K562 (cell line): ENCODE results near the gene ZNF775. TPM values are rescaled to one million over a fixed set of nuclear protein-coding genes. Genes with fewer than 3 reads are reported as not detected.

Experiments
- ATAC-seq: fragments of 200-7000 bp; cut with Tn5 transposase; 3 replicates; pipeline ENCODE4 v1.9.1; 2020; ENCODE audit warnings: moderate library complexity
- BruUV-seq: library from RNA; stranded (reverse); fragments of 400-500 nt; replicated peaks from 2 replicates; lab custom pipeline; 2021; lab: Mats Ljungman, UMichigan
- CTCF ChIA-PET: fragments of 300-600 bp; formaldehyde crosslinking; extraction: SDS; loops from one replicate; lab custom pipeline; 2021; ENCODE audit warnings: low intra/inter-chr PET ratio; lab: Yijun Ruan, JAX
- POLR2A ChIA-PET: fragments of 300-600, 350-650 bp; sonication (Branson Sonifier 250); formaldehyde crosslinking; extraction: SDS; loops from one replicate; lab custom pipeline; 2021; ENCODE audit warnings: antibody characterized with exemption, inconsistent platforms; lab: Yijun Ruan, JAX
- DNase-seq, 4 experiments: peaks; one replicate each; pipeline versions ENCODE4 v3.0.0 to v3.0.0-alpha.2; 2011 to 2018; ENCODE audit warnings: low spot score in 3 of 4, mixed read lengths in 3 of 4; ENCODE audit errors: extremely low read depth in 1 of 4
- FAIRE-seq: peaks from 2 replicates; lab custom pipeline; 2011; peaks lifted over from hg19 to GRCh38; lab: Jason Lieb, UNC
- H2AFZ ChIP-seq: 2 replicates; pipeline ENCODE4 v1.6.0; 2011; ENCODE audit warnings: low read depth, low read length, control low read depth, inconsistent platforms
- H3K27ac ChIP-seq: fragments of 200-600 bp; 3 replicates; pipeline ENCODE4 v1.8.0; 2011; ENCODE audit warnings: low read depth, mild to moderate bottlenecking, control low read depth, inconsistent platforms, low read length, moderate library complexity, mixed read lengths; ENCODE audit errors: extremely low read depth
- H3K27me3 ChIP-seq, 2 experiments: fragments of 300-600 bp in 1 of 2; 2 replicates in 1 of 2; 3 replicates in 1 of 2; pipeline versions ENCODE4 v1.6.0 to v1.8.0; 2011; ENCODE audit warnings: inconsistent platforms in 2 of 2, low read length in 2 of 2, mild to moderate bottlenecking in 1 of 2, mixed read lengths in 1 of 2, moderate library complexity in 1 of 2; ENCODE audit not compliant: control insufficient read depth in 2 of 2, insufficient read depth in 2 of 2
- H3K36me3 ChIP-seq: fragments of 300-600 bp; 3 replicates; pipeline ENCODE4 v1.8.0; 2011; ENCODE audit warnings: mild to moderate bottlenecking, low read length, inconsistent platforms; ENCODE audit not compliant: control insufficient read depth, insufficient read depth
- H3K4me1 ChIP-seq, 2 experiments: fragments of 200-600 bp in 1 of 2; replicated peaks in 1 of 2; 2 replicates in 1 of 2; 3 replicates in 1 of 2; pipeline versions ENCODE4 v1.5.1 to v1.8.0; 2011; ENCODE audit warnings: inconsistent platforms in 2 of 2, low read length in 2 of 2, mild to moderate bottlenecking in 1 of 2, mixed read lengths in 1 of 2, moderate library complexity in 1 of 2; ENCODE audit not compliant: control insufficient read depth in 2 of 2, insufficient read depth in 2 of 2
- H3K4me2 ChIP-seq: 2 replicates; pipeline ENCODE4 v1.6.1; 2011; ENCODE audit warnings: low read length, control low read depth, inconsistent platforms, mixed read lengths; ENCODE audit not compliant: insufficient read depth
- H3K4me3 ChIP-seq: fragments of 200-600 bp; sonication (generic), shearing (Covaris generic); 2 replicates; pipeline ENCODE4 v1.5.1; 2016; ENCODE audit warnings: control low read depth, inconsistent platforms
- H3K79me2 ChIP-seq: fragments of 200-600 bp; 3 replicates; pipeline ENCODE4 v1.8.0; 2011; ENCODE audit warnings: low read length, inconsistent platforms; ENCODE audit not compliant: control insufficient read depth, insufficient read depth
- H3K9ac ChIP-seq, 2 experiments: 2 replicates each; pipeline versions ENCODE4 v1.6.0 to v1.6.1; 2011; ENCODE audit warnings: low read depth in 2 of 2, low read length in 2 of 2, control low read depth in 1 of 2, inconsistent platforms in 1 of 2, mild to moderate bottlenecking in 1 of 2, mixed read lengths in 1 of 2; ENCODE audit not compliant: insufficient read depth in 1 of 2
- H3K9me1 ChIP-seq: one replicate; pipeline ENCODE4 v1.6.0; 2011; ENCODE audit warnings: inconsistent platforms, mild to moderate bottlenecking, low read length, moderate library complexity; ENCODE audit not compliant: control insufficient read depth, insufficient read depth
- H3K9me3 ChIP-seq: replicated peaks from 2 replicates; pipeline ENCODE4 v1.5.1; 2011; ENCODE audit warnings: low read depth, low read length, inconsistent platforms; ENCODE audit not compliant: control insufficient read depth, insufficient read depth
- H4K20me1 ChIP-seq: replicated peaks from 2 replicates; pipeline ENCODE4 v1.6.1; 2011; ENCODE audit warnings: low read length, inconsistent platforms, mixed read lengths; ENCODE audit not compliant: control insufficient read depth, insufficient read depth
- ARID1B ChIP-seq: fragments of 450-650 bp; IDR thresholded peaks from 2 replicates; pipeline ENCODE4 v1.6.1; 2016; ENCODE audit warnings: antibody characterized with exemption, mild to moderate bottlenecking, inconsistent platforms
- CBFA2T3 ChIP-seq: fragments of 450-650 bp; IDR thresholded peaks from 2 replicates; pipeline ENCODE4 v1.6.1; 2017
- CLOCK ChIP-seq: fragments of 250-450 bp; sonication (Bioruptor Pico); IDR thresholded peaks from 2 replicates; pipeline ENCODE4 v1.4.0; 2020; ENCODE audit warnings: mild to moderate bottlenecking, moderate library complexity, borderline replicate concordance
- EP300 ChIP-seq: IDR thresholded peaks from 2 replicates; pipeline ENCODE4 v1.6.1; 2012; ENCODE audit warnings: low read length, improper control_type of control experiment
- FOXJ2 ChIP-seq: fragments of 200-800 bp; sonication (Bioruptor generic); IDR thresholded peaks from 2 replicates; pipeline ENCODE4 v1.6.1; 2016; ENCODE audit warnings: missing genetic modification characterization, missing compliant biosample characterization
- LARP7 ChIP-seq: fragments of 450-650 bp; IDR thresholded peaks from 2 replicates; pipeline ENCODE4 v1.6.1; 2016
- MIER1 ChIP-seq: fragments of 450-650 bp; IDR thresholded peaks from 2 replicates; pipeline ENCODE4 v1.6.1; 2016; ENCODE audit warnings: antibody characterized with exemption, mild to moderate bottlenecking, low read depth
- MTA3 ChIP-seq: fragments of 450-650 bp; formaldehyde crosslinking; IDR thresholded peaks from 2 replicates; pipeline ENCODE4 v1.6.1; 2017; ENCODE audit warnings: mild to moderate bottlenecking, borderline replicate concordance
- RNF219 ChIP-seq: fragments of 250-450 bp; sonication (Bioruptor Pico); IDR thresholded peaks from 2 replicates; pipeline ENCODE4 v1.5.0; 2022; ENCODE audit warnings: mild to moderate bottlenecking
- TAL1 ChIP-seq: fragments of 450-650 bp; IDR thresholded peaks from 2 replicates; pipeline ENCODE4 v1.6.1; 2016; ENCODE audit warnings: mild to moderate bottlenecking
- TBL1XR1 ChIP-seq, 2 experiments: IDR thresholded peaks; 2 replicates each; pipeline ENCODE4 v1.6.1; 2012; ENCODE audit warnings: improper control_type of control experiment in 2 of 2, low read length in 2 of 2, mild to moderate bottlenecking in 1 of 2
- ZFX ChIP-seq: sonication (generic); formaldehyde crosslinking; IDR thresholded peaks from 2 replicates; pipeline ENCODE4 v1.8.0; 2022; ENCODE audit warnings: mild to moderate bottlenecking, missing genetic modification reagents, moderate library complexity
- ZNF449 ChIP-seq: fragments of 250-450 bp; sonication (Bioruptor Pico); IDR thresholded peaks from 2 replicates; pipeline ENCODE4 v1.8.0; 2022; ENCODE audit warnings: moderate library complexity, mild to moderate bottlenecking, inconsistent platforms
- ZNF766 ChIP-seq: fragments of 200-800 bp; sonication (Bioruptor generic); conservative IDR thresholded peaks from 2 replicates; pipeline ENCODE4 v1.6.1; 2016; ENCODE audit warnings: missing genetic modification characterization, missing compliant biosample characterization
- WGBS: fragments of 100-300 bp; shearing (Covaris generic); methylation state at CpG from one replicate; pipeline ENCODE4 v1.1.6; 2016; ENCODE audit warnings: low coverage, mixed read lengths; ENCODE audit not compliant: insufficient coverage; ENCODE audit errors: missing lambda C conversion rate; 5-methylcytosine and 5-hydroxymethylcytosine counted together
- in situ Hi-C: fragments of 300-500 bp; cut with MboI; formaldehyde crosslinking; loops from 4 replicates; pipeline ENCODE4 v1.15.0; 2018; ENCODE audit warnings: inconsistent platforms, mixed read lengths
- intact Hi-C: fragments of 100-400 bp; cut with micrococcal nuclease; formaldehyde crosslinking; loops from 2 replicates; pipeline ENCODE4 v1.14.2; 2022
- polyA plus RNA-seq, 8 experiments: library from polyadenylated mRNA; depleted of rRNA in 4 of 8; stranded (reverse) in 5 of 8; unstranded in 3 of 8; fragments of >200 nt; fragmentation: Nextera tagmentation in 2 of 8; fragmentation: Illumina TruSeq in 1 of 8; extraction: Ambion mirVana in 2 of 8; extraction: Trizol in 1 of 8; gene quantifications; 2 replicates each; pipeline versions ENCODE4 v1.2.1 to v1.2.3, GENCODE V29; 2011 to 2014; ENCODE audit warnings: inconsistent platforms in 1 of 8, missing spikeins in 1 of 8
- total RNA-seq, 7 experiments: library from RNA; depleted of rRNA in 6 of 7; stranded (reverse); fragments of >200 nt in 6 of 7; fragmentation: Illumina TruSeq in 2 of 7; extraction: Trizol in 2 of 7; gene quantifications; 2 replicates each; pipeline versions ENCODE4 v1.2.1 to v1.2.3, GENCODE V29; 2011 to 2021; ENCODE audit warnings: low replicate concordance in 1 of 7

ZNF775 gene
- total and polyA plus RNA-seq, 9 of the 15 experiments (the other 6 are each of a cell fraction or from before 2014, with no cell fraction given), result 0.04 to 18.7 (median 4.9) TPM

GRCh38 chr7:150406567-150407421 is 27.7 kb downstream of the ZNF775 start:
- H3K4me1 ChIP-seq, result peaks cover 39 to 63% of the 10 kb centered on the region in 2 experiments
- TF ChIP-seq TBL1XR1 (IDR thresholded peaks at IDR 0.05; ENCODE audit: low read length in 2 of 2) (no peak), EP300 (peak; percentile 71), RNF219 (CRISPR knock-in tag) (no peak), ZNF449 (CRISPR knock-in tag) (0 out of 2 replicates have a peak, but pooled peaks have one; percentile 12), CLOCK (CRISPR knock-in tag) (no peak), ARID1B (peak; percentile 72), TAL1 (peak; percentile 30; the same call in 1 of the 2 replicates), MIER1 (no peak), CBFA2T3 (peak; percentile 65), ZFX (CRISPR knock-in tag) (0 out of 2 replicates have a peak, but pooled peaks have one; percentile 23), MTA3 (no peak), LARP7 (no peak), FOXJ2 (tag) (peak; percentile 41; the same call in 1 of the 2 replicates), ZNF766 (CRISPR knock-in tag) (peak; percentile 82)

More at GRCh38 chr7:150406567-150407421, 27.7 kb downstream of the ZNF775 start:
- peak; percentile 32 for FAIRE-seq
- Histone ChIP-seq H3K27me3 (no peaks in the 10 kb centered on the region), H3K9ac (peak overlapping the region; percentile 91 to 94), H3K9me3 (no peaks in the 10 kb centered on the region), H4K20me1 (no peaks in the 10 kb centered on the region), H2AFZ (peak overlapping the region; percentile 93), H3K27ac (peak overlapping the region; percentile 95), H3K9me1 (peaks cover 2% of the 10 kb centered on the region), H3K36me3 (peaks cover 13% of the 10 kb centered on the region; the same call in 1 of the 3 replicates), H3K4me3 (peak overlapping the region; percentile 65), H3K79me2 (peaks cover 23% of the 10 kb centered on the region; the same call in 2 of the 3 replicates), H3K4me2 (peak overlapping the region; percentile 82)
- TSS peak; percentile 60 for BruUV-seq
- 29% methylated on average over 10 of the region's 10 CpGs for WGBS
- ChIA-PET POLR2A (interaction anchor here (0.5 to 1.6 kb wide), 12 partner anchors 11 to 92 kb away, joined by 3 to 5 read pairs (median 4); partner anchors contain the start of gene REPIN1), CTCF (no interaction called here)
- ATAC-seq, result no peak
- peak in 2 of 4 experiments; percentile 29 to 41 for DNase-seq
- in situ Hi-C loops (no loop called here), intact Hi-C loops (no loop called here)
